Measurements from ENCODE around the gene VPS8. TPM values are rescaled to one million over a fixed set of nuclear protein-coding genes. Genes with fewer than 3 reads are reported as not detected.

VPS8 gene
- total and polyA plus RNA-seq, 2 of the 13 experiments (the other 11 are each of a cell fraction or from before 2014, with no cell fraction given) = 14.2 to 35.1 TPM

GRCh38 chr3:185076219-185076618, 264.3 kb downstream of the VPS8 start:
- Histone ChIP-seq H3K4me3 (replicated peaks in 1 of 3; ENCODE audit: insufficient read depth in 1 of 3, low read depth in 2 of 3, low read length in 3 of 3) (no peak overlapping the region), H3K4me1 (ENCODE audit: insufficient read depth, low read length) (peaks cover 4% of the 10 kb centered on the region), H3K79me2 (ENCODE audit: insufficient read depth, low read length) (no peaks in the 10 kb centered on the region), H3K9ac (ENCODE audit: insufficient read depth, low read depth, low read length) (no peak overlapping the region), H3K4me2 (ENCODE audit: low read depth, low read length) (no peak overlapping the region), H3K27ac (ENCODE audit: extremely low read length, insufficient read depth, low read length) (no peak overlapping the region), H2AFZ (ENCODE audit: low read length) (no peak overlapping the region), H3K36me3 (replicated peaks in 1 of 2; ENCODE audit: control insufficient read depth in 1 of 2, insufficient read depth in 2 of 2, low read length in 2 of 2) (no peaks in the 10 kb centered on the region), H3K27me3 (ENCODE audit: control insufficient read depth in 1 of 2, insufficient read depth in 2 of 2, low read length in 2 of 2) (peaks cover 1 to 3% of the 10 kb centered on the region in 2 experiments; a peak in 2 of 5 replicates), H3K9me3 (ENCODE audit: low read length) (no peaks in the 10 kb centered on the region), H4K20me1 (ENCODE audit: insufficient read depth, low read length) (no peaks in the 10 kb centered on the region)
- no peak for ATAC-seq
- DNase-seq (ENCODE audit: low spot score) = no peak
- FAIRE-seq = no peak
- WGBS (ENCODE audit: low lambda C conversion rate) = 51% methylated on average over 6 of the region's 8 CpGs
- intact Hi-C loops (cut with micrococcal nuclease; ENCODE audit: unreplicated experiment) (no loop called here), in situ Hi-C loops (cut with HindIII; ENCODE audit: extremely low pct_ligation_motif_present, low pct_unique_long_range_greater_than_20kb) (no loop called here)
- ChIA-PET POLR2A (no interaction called here), CTCF (ENCODE audit: low intra/inter-chr PET ratio, low total read pairs) (no interaction called here)
- BruUV-seq (replicated peaks) = no TSS peak
- TF ChIP-seq MATR3 (CRISPR knock-in tag; IDR thresholded peaks at IDR 0.05) (no peak), GATAD1 (CRISPR knock-in tag; IDR thresholded peaks at IDR 0.05) (no peak), TOE1 (CRISPR knock-in tag; IDR thresholded peaks at IDR 0.05) (no peak), XRCC5 (optimal IDR thresholded peaks at IDR 0.05; ENCODE audit: low read length) (no peak), DBP (CRISPR knock-in tag; IDR thresholded peaks at IDR 0.05; ENCODE audit: not compliant biosample characterization) (no peak), THRA (CRISPR knock-in tag; IDR thresholded peaks at IDR 0.05; ENCODE audit: borderline replicate concordance) (no peak), SRSF9 (IDR thresholded peaks at IDR 0.05; ENCODE audit: borderline replicate concordance, insufficient read depth, low read depth, low read length, poor library complexity, severe bottlenecking) (no peak), JUND (CRISPR knock-in tag; IDR thresholded peaks at IDR 0.05) (no peak)

Data from HepG2 (cell line).